PC-3 (cell line): ENCODE results near the gene MCL1. TPM values are rescaled to one million over a fixed set of nuclear protein-coding genes. Genes with fewer than 3 reads are reported as not detected.

ENCODE experiments used
- ATAC-seq: fragments of 200-7000 bp; cut with Tn5 transposase; 2 replicates; pipeline ENCODE4 v1.9.1; 2020; ENCODE audit warnings: mild to moderate bottlenecking, moderate library complexity
- BruUV-seq: library from RNA; stranded (reverse); fragments of 400-500 nt; replicated peaks from 2 replicates; lab custom pipeline; 2021; lab: Mats Ljungman, UMichigan
- CTCF ChIA-PET: fragments of 300-600 bp; sonication (Branson Sonifier 250); formaldehyde crosslinking; loops from one replicate; lab custom pipeline; 2022; ENCODE audit warnings: antibody characterized with exemption; lab: Charles Lee
- POLR2A ChIA-PET: fragments of 300-600 bp; sonication (Branson Sonifier 250); formaldehyde crosslinking; loops from one replicate; lab custom pipeline; 2022; ENCODE audit warnings: antibody characterized with exemption; ENCODE audit not compliant: unreplicated experiment; lab: Charles Lee
- DNase-seq: peaks from one replicate; pipeline ENCODE4 v3.0.0-alpha.2; 2015
- H2AFZ ChIP-seq: fragments of 300-600 bp; sonication (generic); 2 replicates; pipeline ENCODE4 v1.6.0; 2016; ENCODE audit warnings: antibody characterized with exemption, low read length
- H3F3A ChIP-seq: fragments of 300-600 bp; sonication (generic); one replicate; pipeline ENCODE4 v1.6.0; 2017; ENCODE audit warnings: antibody characterized with exemption, low read length, control low read depth, mild to moderate bottlenecking; ENCODE audit not compliant: unreplicated experiment
- H3K27ac ChIP-seq: fragments of 300-600 bp; sonication (generic); 2 replicates; pipeline ENCODE4 v1.5.1; 2016; ENCODE audit warnings: mild to moderate bottlenecking, low read length
- H3K27me3 ChIP-seq: fragments of 300-600 bp; sonication (generic); 2 replicates; pipeline ENCODE4 v1.6.1; 2016; ENCODE audit warnings: low read length, mixed read lengths
- H3K36me3 ChIP-seq: fragments of 300-600 bp; sonication (generic); 2 replicates; pipeline ENCODE4 v1.6.1; 2016; ENCODE audit warnings: low read depth, mixed run types, low read length, mixed read lengths
- H3K4me1 ChIP-seq: fragments of 300-600 bp; sonication (generic); 2 replicates; pipeline ENCODE4 v1.5.1; 2016; ENCODE audit warnings: low read length; ENCODE audit not compliant: insufficient read depth
- H3K4me2 ChIP-seq: fragments of 300-600 bp; sonication (generic); 2 replicates; pipeline ENCODE4 v1.6.0; 2016; ENCODE audit warnings: low read length
- H3K4me3 ChIP-seq: fragments of 300-600 bp; sonication (generic); 2 replicates; pipeline ENCODE4 v1.5.1; 2016; ENCODE audit warnings: mild to moderate bottlenecking, low read length, mixed read lengths
- H3K79me2 ChIP-seq: fragments of 300-600 bp; sonication (generic); 2 replicates; pipeline ENCODE4 v1.6.1; 2017; ENCODE audit warnings: low read length, mixed read lengths
- H3K9ac ChIP-seq: fragments of 300-600 bp; sonication (generic); 2 replicates; pipeline ENCODE4 v1.6.0; 2016; ENCODE audit warnings: mild to moderate bottlenecking, low read length
- H3K9me2 ChIP-seq: fragments of 300-600 bp; sonication (generic); replicated peaks from 2 replicates; pipeline ENCODE4 v1.6.1; 2016; ENCODE audit warnings: mixed run types, low read length, mixed read lengths
- H3K9me3 ChIP-seq: fragments of 300-600 bp; sonication (generic); 2 replicates; pipeline ENCODE4 v1.6.1; 2016; ENCODE audit warnings: low read length, mixed read lengths
- H4K20me1 ChIP-seq: fragments of 300-600 bp; sonication (generic); 2 replicates; pipeline ENCODE4 v1.6.1; 2016; ENCODE audit warnings: low read length, mixed read lengths
- EZH2 ChIP-seq: fragments of 300-600 bp; sonication (generic); IDR thresholded peaks from one replicate; pipeline ENCODE4 v1.6.1; 2017; ENCODE audit warnings: antibody characterized with exemption, mild to moderate bottlenecking, low read length; ENCODE audit not compliant: unreplicated experiment
- EZH2phosphoT487 ChIP-seq: fragments of 300-600 bp; sonication (generic); IDR thresholded peaks from 2 replicates; pipeline ENCODE4 v1.6.1; 2018; ENCODE audit warnings: mild to moderate bottlenecking, antibody characterized with exemption, low read length, borderline replicate concordance
- intact Hi-C: fragments of 100-400 bp; cut with micrococcal nuclease; formaldehyde crosslinking; loops from 2 replicates; pipeline ENCODE4 v1.9.0; 2023
- total RNA-seq: library from RNA; depleted of rRNA; stranded (reverse); fragments of >200 nt; gene quantifications from 2 replicates; pipeline ENCODE4 v1.2.3, GENCODE V29; 2014
- TF ChIP-seq, protein P1 (sequence below): fragments of 300-600 bp; sonication (generic); conservative IDR thresholded peaks from 2 replicates; pipeline ENCODE4 v1.5.1; 2017; ENCODE audit warnings: antibody characterized with exemption, low read depth, mild to moderate bottlenecking, low read length

The MCL1 gene
- total RNA-seq, 1 experiment from 2014 or later, result 285 TPM

GRCh38 chr1:150548324-150548631 lies 31.1 kb downstream of the MCL1 start:
- Histone ChIP-seq H3K4me2 (peak overlapping the region; percentile 95), H3K27me3 (no peaks in the 10 kb centered on the region), H3K36me3 (no peaks in the 10 kb centered on the region), H2AFZ (peak overlapping the region; percentile 81), H4K20me1 (no peaks in the 10 kb centered on the region), H3K9me2 (no peaks in the 10 kb centered on the region), H3K79me2 (no peaks in the 10 kb centered on the region), H3K9ac (peak overlapping the region; percentile 60), H3K9me3 (no peaks in the 10 kb centered on the region), H3K4me3 (peak overlapping the region; percentile 72), H3K4me1 (peaks cover 19% of the 10 kb centered on the region), H3F3A (no peaks in the 10 kb centered on the region), H3K27ac (no peak overlapping the region)
- ChIA-PET POLR2A (interaction anchor here (0.5 to 1.0 kb wide), 4 partner anchors 14 to 125 kb away, joined by 3 to 17 read pairs (median 7); partner anchors contain the start of gene FALEC), CTCF (interaction anchor here (0.6 kb wide), 1 partner anchor 11 kb away, joined by 3 read pairs; no protein-coding TSS in a partner anchor)
- intact Hi-C loops, result loop anchor here (5.0 kb wide), 1 partner anchor 86 kb away; no protein-coding TSS in a partner anchor
- no peak for DNase-seq
- BruUV-seq, result no TSS peak
- TF ChIP-seq EZH2, result no peak
- ATAC-seq, result no peak

GRCh38 chr1:150546294-150546937 lies 33.0 kb downstream of the MCL1 start:
- no peak overlapping the region for H3K4me2 ChIP-seq
- no peaks in the 10 kb centered on the region for H3K9me2 ChIP-seq
- ChIA-PET POLR2A (interaction anchor here (0.6 kb wide), 1 partner anchor 460 kb away, joined by 4 read pairs; no protein-coding TSS in a partner anchor), CTCF (no interaction called here)
- no peak overlapping the region for H3K9ac ChIP-seq
- H3K9me3 ChIP-seq, result no peaks in the 10 kb centered on the region
- TF ChIP-seq EZH2phosphoT487 (no peak), EZH2 (no peak)
- TF ChIP-seq, protein P1, sequence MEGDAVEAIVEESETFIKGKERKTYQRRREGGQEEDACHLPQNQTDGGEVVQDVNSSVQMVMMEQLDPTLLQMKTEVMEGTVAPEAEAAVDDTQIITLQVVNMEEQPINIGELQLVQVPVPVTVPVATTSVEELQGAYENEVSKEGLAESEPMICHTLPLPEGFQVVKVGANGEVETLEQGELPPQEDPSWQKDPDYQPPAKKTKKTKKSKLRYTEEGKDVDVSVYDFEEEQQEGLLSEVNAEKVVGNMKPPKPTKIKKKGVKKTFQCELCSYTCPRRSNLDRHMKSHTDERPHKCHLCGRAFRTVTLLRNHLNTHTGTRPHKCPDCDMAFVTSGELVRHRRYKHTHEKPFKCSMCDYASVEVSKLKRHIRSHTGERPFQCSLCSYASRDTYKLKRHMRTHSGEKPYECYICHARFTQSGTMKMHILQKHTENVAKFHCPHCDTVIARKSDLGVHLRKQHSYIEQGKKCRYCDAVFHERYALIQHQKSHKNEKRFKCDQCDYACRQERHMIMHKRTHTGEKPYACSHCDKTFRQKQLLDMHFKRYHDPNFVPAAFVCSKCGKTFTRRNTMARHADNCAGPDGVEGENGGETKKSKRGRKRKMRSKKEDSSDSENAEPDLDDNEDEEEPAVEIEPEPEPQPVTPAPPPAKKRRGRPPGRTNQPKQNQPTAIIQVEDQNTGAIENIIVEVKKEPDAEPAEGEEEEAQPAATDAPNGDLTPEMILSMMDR, result no peak
- peaks cover 3% of the 10 kb centered on the region; the same call in 1 of the 2 replicates for H3K4me1 ChIP-seq
- no peak for ATAC-seq
- no peaks in the 10 kb centered on the region for H3K36me3 ChIP-seq
- no TSS peak for BruUV-seq
- H3K4me3 ChIP-seq, result no peak overlapping the region
- no peaks in the 10 kb centered on the region for H3F3A ChIP-seq
- no peak overlapping the region for H2AFZ ChIP-seq
- H3K27me3 ChIP-seq, result no peaks in the 10 kb centered on the region
- no peaks in the 10 kb centered on the region for H4K20me1 ChIP-seq
- no peak for DNase-seq
- intact Hi-C loops, result loop anchor here (5.0 kb wide), 1 partner anchor 84 kb away; no protein-coding TSS in a partner anchor
- H3K27ac ChIP-seq, result no peak overlapping the region
- H3K79me2 ChIP-seq, result no peaks in the 10 kb centered on the region

GRCh38 chr1:150545486-150546032 lies 33.9 kb downstream of the MCL1 start:
- BruUV-seq, result no TSS peak
- H3K4me3 ChIP-seq, result no peak overlapping the region
- no peaks in the 10 kb centered on the region for H3K9me3 ChIP-seq
- intact Hi-C loops, result loop anchor here (5.0 kb wide), 1 partner anchor 83 kb away; no protein-coding TSS in a partner anchor
- no peak for TF ChIP-seq EZH2phosphoT487
- no peak for TF ChIP-seq EZH2
- TF ChIP-seq, protein P1, result no peak
- no peaks in the 10 kb centered on the region for H3K36me3 ChIP-seq
- ATAC-seq (no peak), DNase-seq (no peak)
- no peaks in the 10 kb centered on the region for H3K27me3 ChIP-seq
- peaks cover 3% of the 10 kb centered on the region; the same call in 1 of the 2 replicates for H3K4me1 ChIP-seq
- no peak overlapping the region for H2AFZ ChIP-seq
- no peaks in the 10 kb centered on the region for H4K20me1 ChIP-seq
- no peaks in the 10 kb centered on the region for H3F3A ChIP-seq
- H3K9ac ChIP-seq, result no peak overlapping the region
- ChIA-PET CTCF (no interaction called here), POLR2A (no interaction called here)
- H3K27ac ChIP-seq, result no peak overlapping the region
- H3K9me2 ChIP-seq, result no peaks in the 10 kb centered on the region
- no peaks in the 10 kb centered on the region for H3K79me2 ChIP-seq
- H3K4me2 ChIP-seq, result no peak overlapping the region
